GM21619 (cell line): ENCODE measurements around the gene SERPINF2.
"Not testable (repeated sequence)": the region's sequence is repeated elsewhere in the genome, so short reads cannot be mapped to it uniquely, and the experiment has no call there.

Experiments used
- ATAC-seq: cut with Tn5 transposase; IDR thresholded peaks from one replicate; pipeline ENCODE4 v1.9.1; 2021; ENCODE audit not compliant: unreplicated experiment

Gene SERPINF2

DNA sequence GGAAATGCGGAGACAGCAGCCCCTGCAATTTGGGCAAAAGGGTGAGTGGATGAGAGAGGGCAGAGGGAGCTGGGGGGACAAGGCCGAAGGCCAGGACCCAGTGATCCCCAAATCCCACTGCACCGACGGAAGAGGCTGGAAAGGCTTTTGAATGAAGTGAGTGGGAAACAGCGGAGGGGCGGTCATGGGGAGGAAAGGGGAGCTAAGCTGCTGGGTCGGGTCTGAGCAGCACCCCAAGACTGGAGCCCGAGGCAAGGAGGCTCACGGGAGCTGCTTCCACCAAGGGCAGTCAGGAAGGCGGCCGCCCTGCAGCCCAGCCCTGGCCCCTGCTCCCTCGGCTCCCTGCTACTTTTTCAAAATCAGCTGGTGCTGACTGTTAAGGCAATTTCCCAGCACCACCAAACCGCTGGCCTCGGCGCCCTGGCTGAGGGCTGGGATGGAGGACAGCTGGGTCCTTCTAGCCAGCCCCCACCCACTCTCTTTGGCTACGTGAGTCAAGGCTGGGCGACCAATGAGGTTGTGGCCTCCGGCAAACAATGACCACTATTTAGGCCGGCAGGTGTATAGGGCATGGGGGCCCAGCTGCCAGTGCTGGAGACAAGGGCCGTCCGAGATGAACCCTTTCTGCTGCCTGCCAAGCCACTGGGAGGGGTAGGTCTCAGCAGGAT, 19.7 kb downstream of the SERPINF2 start:
- ATAC-seq, result no peak

DNA sequence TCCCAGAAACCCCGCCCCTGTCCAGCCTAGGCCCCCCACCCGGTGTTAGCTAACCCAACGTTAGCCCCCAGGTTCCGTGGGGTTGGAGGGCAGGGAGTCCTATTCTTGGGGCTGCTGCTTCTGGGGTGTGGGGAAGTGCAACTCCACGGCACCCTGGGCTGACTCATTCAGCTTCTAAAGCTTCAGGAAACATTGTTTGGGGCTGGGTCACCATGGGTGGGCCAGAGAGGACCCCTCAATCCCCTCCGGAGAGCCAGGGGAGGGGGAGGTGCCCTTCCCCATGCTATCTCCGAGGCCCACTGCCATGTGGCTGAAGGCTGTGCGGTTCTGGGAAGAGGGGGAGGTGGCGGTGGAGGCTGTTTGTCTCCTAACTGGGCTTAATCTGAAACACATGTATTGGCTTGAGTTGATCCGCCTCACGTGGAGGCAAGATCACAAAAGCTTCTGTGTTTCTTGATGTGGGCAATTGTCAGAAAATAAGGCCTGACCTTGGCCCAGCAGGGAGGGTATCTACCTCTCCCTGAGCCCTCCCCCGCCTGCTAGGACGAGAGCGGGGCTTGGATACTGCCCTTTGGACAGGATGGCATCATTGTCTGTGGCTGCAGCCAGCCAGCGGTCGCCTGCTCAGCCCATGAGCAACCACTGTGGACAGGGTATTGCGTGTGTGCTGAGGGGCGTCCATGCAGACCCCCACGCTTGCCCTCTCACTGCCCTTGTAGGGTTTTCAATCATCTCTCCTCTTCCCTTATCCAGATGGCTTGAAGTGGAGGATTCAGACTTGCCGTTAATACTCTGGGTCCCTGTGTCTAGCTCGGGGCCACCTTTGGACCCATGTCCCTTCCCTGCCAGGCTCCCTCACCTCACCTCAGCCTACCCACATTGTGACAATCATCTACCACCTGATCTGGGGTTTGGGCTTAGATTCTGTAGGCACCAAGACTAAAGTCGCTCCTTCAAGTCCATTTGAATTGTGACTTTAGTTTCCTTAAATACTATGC, 20.5 kb downstream of the SERPINF2 start:
- no peak for ATAC-seq

DNA sequence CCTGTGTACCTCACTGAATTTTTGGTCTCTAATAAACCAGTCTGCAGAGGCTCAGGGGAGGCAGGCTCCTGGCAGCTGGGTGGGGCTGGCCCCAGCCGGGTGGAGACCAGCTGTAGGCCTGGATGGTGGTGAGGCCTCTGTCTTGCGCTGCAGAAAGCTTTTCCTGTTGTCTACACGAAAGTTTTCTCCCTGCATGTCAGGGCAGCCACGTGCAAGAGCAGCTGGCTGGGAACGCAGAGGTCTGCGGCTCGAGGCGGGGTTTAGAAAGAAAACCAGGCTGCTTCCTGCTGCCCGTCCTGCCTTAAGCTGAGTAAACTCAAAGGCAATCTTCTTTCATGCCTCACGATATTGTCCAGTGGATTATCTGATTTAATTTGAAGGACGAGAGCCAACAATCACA, 21.6 kb downstream of the SERPINF2 start:
- no peak for ATAC-seq

DNA sequence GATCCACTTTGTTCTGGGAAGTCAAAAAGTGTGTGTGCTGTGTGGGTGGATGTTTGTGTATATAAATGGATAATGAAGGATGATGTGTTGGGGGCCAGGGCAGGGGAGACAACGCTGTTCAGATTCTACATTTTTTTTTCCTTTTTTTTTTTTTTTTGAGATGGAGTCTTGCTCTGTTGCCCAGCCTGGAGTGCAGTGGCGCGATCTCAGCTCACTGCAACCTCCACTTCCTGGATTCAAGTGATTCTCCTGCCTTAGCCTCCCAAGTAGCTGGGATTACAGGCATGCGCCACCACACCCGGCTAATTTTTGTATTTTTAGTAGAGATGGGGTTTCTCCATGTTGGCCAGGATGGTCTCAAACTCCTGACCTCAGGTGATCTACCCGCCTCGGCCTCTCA, 22.0 kb downstream of the SERPINF2 start:
- not testable (repeated sequence) for ATAC-seq

DNA sequence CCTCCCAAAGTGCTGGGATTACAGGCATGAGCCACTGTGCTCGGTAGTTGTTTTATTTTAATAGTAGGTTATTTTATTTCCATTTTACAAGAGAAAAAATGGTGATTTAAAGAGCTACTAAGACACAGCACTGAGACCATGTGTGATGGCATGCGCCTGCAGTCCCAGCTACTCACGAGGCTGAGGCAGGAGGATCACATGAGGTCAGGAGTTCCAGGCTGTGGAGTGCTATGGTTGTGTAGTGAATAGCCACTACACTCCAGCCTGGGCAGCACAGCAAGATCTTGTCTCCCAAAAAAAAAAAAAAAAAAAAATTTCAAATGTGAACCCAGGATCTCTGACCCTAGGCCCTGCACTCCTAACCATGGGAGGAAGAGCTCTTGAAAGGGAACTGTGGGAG, 22.9 kb downstream of the SERPINF2 start:
- ATAC-seq, result no peak

DNA sequence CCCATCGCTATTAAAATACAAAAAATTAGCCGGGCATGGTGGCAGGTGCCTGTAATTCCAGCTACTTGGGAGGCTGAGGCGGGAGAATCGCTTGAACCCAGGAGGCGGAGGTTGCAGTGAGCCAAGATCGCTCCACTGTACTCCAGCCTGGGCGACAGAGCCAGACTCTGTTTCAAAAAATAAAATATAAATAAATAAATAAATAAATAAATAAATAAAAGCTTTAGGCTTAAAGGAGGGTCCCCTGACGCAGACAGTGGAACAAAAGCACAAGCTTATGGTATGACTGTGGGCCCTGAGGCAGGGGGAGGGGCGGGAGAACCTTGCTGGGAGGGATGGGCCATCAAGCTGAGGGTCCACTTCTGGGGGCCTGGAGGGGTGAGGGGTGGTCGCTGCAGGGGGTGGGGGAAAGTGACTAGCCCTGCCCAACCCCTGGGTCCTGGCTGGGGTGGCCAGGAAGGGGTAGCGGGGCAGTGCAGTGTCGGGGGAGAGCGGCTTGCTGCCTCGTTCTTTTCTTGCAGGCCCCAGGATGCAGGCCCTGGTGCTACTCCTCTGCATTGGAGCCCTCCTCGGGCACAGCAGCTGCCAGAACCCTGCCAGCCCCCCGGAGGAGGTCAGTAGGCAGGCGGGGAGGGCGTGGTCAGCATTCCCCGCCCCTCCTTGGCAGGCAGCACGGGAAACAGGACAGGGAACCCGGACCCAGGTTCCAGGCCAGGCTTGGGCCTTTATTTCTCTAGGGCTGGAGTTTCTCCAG, 23.9 kb downstream of the SERPINF2 start:
- no peak for ATAC-seq

DNA sequence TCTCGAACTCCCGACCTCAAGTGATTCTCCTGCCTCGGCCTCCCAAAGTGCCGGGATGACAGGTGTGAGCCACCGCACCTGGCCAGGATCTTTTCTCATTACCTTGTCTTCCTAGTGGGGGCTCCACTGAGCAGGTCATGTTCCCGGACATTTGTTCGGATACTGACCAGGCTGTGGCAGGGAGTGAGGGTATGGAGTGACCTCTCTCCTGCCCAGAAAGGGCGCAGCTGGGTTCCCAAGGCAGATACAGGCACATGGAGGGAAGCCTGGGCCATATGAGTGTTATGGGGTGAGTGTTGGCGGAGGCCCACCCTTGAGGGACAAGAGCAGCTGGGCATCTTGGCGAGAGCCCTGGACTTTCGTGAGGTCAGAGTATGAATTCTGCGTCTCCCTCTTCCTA, 24.7 kb downstream of the SERPINF2 start:
- no peak for ATAC-seq

DNA sequence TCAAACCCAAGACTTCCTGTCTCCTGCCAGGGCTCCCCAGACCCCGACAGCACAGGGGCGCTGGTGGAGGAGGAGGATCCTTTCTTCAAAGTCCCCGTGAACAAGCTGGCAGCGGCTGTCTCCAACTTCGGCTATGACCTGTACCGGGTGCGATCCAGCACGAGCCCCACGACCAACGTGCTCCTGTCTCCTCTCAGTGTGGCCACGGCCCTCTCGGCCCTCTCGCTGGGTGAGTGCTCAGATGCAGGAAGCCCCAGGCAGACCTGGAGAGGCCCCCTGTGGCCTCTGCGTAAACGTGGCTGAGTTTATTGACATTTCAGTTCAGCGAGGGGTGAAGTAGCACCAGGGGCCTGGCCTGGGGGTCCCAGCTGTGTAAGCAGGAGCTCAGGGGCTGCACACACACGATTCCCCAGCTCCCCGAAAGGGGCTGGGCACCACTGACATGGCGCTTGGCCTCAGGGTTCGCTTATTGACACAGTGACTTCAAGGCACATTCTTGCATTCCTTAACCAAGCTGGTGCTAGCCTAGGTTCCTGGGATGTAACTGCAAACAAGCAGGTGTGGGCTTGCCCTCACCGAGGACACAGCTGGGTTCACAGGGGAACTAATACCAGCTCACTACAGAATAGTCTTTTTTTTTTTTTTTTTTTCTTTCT, 27.3 kb downstream of the SERPINF2 start:
- ATAC-seq, result no peak

DNA sequence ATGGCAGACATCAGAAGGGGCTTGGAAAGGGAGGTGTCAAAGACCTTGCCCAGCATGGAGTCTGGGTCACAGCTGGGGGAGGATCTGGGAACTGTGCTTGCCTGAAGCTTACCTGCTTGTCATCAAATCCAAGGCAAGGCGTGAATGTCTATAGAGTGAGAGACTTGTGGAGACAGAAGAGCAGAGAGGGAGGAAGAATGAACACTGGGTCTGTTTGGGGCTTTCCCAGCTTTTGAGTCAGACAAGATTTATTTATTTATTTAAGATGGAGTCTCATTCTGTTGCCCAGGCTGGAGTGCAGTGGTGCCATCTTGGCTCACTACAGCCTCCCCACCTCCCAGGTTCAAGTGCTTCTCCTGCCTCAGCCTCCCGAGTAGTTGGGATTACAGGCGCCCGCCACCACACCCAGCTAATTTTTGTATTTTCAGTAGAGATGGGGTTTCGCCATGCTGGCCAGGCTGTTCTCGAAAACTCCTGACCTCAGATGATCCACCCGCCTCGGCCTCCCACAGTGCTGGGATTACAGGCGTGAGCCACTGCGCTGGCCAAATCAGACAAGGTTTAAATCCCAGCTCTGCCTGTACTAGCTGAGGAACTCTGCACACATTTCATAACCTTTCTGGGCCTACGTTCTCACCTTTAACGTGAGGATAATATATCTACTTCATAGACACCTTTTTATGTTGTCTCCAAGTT, 30.5 kb downstream of the SERPINF2 start:
- not testable (repeated sequence) for ATAC-seq

DNA sequence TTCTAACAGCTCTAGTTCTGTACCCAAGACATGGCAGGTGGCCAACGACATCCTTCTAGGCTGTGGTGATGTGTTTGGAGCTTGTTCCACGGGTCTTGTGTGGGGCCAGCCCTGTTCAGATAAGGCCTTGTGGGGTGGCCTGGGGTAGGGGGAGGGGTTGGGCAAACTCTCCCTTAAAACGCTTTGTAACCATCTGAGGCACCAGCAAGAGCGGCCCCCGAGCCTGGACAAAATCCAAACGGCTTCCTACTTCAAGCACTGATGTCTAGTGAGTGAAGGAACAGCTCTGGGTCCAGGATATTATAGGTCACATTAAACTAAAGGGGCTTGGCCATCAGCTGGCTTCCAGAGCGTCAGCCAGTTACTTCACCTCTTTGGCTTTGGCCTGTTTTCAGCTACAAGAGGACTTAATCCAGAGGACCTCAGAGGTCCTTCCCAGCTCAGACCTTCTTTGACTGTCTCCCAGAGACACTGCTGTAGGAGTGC, 31.1 kb downstream of the SERPINF2 start:
- no peak for ATAC-seq

DNA sequence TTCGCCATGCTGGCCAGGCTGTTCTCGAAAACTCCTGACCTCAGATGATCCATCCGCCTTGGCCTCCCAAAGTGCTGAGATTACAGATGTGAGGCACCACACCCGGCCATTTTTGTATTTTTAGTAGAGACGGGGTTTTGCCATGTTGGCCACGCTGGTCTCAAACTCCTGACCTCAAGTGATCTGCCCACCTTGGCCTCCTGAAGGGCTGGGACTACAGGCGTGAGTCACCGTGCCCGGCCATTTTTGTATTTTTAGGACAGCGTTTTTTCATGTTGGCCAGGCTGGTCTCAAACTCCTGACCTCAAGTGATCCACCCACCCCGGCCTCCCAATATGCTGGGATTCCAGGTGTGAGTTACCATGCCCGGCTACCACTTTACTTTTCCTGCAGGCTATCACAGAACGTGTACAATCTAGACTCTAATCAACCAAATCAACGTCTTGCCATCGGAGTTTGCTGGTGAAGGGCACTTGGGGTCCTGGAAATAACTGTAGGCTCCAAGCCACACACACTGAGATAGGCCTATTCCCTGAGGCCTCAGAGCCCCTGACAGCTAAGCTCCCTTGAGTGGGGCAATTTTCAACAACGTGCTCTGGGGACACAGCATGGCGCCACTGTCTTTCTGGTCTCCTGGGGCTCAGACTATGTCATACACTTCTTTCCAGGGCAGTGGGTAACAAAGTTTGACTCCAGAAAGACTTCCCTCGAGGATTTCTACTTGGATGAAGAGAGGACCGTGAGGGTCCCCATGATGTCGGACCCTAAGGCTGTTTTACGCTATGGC, 31.9 kb downstream of the SERPINF2 start:
- no peak for ATAC-seq

DNA sequence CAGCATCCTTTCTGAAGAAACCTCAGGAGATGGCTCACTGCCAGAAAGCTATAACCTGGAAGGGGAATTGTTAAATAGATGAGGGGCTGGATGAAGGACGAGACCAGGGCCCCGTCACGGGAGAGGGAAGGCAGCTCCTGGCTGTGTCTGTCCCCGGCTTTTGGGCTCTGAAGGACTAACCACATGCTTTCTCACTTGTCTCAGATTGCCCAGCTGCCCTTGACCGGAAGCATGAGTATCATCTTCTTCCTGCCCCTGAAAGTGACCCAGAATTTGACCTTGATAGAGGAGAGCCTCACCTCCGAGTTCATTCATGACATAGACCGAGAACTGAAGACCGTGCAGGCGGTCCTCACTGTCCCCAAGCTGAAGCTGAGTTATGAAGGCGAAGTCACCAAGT, 33.7 kb downstream of the SERPINF2 start:
- ATAC-seq, result no peak

DNA sequence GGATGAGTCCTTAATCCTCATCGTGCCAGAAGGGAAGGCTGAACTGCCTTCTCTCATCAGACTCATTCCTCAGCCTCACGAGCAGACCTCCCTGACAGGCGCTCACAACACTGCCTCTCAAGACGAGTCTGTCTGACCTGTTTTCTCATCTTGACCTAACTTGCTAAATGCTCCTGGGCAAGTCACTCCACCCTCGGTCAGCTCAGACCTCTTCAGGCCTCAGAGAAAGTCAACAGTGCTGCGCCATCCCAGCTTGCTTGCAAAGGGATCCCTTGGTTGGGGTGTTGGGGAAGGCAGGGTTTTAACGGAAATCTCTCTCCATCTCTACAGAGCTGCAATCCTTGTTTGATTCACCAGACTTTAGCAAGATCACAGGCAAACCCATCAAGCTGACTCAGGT, 34.2 kb downstream of the SERPINF2 start:
- ATAC-seq, result no peak

DNA sequence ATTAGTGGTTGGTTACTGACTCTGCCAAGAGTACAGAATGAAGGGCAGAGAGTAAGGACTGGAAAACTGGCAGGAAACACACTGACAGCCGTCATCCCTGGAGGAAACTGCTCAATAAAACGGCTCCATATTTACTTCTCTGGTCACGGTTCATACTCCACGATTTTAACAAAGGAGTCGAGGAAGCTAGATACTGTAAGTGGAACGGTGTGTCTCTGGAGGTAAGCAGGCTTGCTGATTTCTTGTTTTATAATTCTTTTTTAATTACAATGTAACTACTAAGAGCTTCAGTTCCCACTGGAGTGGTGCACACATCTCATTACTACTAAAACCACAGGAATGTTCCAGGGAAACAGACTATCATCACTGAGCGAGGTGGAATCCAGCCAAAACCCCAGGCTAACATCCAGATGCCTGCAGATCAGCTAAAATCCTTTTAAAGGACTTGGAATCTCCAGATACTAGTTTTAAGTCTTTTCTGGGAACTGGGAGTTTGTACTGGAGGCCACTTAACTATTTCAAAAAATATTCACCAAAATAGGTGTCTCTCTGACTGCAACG, 37.0 kb downstream of the SERPINF2 start:
- ATAC-seq, result no peak

DNA sequence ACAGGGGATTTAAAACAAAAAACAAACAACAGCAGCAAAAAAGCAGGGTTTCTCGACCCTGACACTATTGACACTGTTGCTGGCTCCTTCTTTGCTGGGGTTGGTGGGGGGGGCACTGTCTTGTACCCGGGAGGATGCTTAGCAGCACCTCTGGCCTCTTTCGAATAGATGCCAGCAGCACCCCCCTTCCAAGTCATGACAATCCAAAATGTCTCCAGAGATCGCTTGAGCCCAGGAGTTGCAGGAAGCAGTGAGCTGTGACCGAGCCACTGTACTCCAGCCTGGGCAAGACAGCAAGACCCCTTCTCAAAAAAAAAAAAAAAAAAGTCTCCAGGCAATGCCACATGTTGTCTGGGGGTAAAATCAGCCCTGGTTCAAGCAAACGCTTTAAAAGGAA, 39.5 kb downstream of the SERPINF2 start:
- no peak for ATAC-seq

DNA sequence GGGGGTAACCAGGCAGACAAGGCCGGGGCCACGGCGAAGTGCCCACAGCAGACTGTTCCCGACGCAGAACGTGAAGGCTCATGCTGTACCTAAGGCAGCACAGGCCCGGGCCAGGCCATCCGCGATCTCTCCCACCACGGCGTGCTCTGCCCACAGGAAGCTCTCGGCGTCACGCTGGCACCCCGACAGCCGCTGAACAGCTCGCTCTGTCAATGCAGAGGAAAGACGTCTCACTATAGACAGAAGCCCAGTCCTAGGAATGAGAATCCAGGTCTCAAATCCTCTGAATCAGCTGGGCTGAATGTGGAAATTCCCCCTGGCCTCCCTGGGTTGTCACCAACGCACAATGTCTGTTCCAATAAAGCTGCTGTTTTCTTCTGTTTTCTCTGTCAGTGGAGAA, 40.6 kb downstream of the SERPINF2 start:
- ATAC-seq, result no peak

DNA sequence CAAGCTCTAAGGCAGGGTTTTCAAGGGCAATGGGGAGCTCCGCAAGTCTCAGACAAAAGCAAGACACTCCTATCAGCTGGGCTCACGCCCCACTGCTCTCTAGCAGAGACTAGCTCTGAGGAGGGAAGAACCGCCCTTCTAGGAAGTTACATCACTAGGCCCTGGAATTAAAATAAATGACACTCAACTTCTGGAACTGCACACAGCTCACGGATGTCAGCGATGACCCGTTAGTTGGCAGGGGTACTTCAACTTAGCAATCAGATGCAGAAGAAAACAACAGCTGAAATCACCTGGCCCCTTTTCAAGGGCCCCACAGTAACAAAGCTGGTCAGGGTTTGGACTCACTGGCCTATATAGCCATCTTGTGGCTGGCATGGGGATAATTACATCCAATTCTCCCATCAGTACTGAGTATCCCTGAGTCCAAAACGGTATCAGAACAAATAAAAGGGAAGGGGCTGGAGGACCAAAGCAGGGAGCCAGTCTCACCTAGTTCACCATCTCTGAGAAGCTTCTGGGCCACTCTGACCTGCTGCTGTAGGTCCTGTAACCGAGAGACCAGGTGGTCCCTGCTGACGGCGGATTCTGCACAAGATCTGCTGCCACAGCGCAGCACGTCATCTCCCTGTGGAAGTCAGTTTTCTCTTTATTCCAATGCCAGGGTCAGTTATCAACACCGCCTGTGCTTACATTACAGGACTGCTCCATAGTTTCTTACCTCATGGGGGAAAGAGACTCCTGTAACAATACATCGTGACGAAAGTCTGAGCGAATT, 41.4 kb downstream of the SERPINF2 start:
- ATAC-seq, result no peak

DNA sequence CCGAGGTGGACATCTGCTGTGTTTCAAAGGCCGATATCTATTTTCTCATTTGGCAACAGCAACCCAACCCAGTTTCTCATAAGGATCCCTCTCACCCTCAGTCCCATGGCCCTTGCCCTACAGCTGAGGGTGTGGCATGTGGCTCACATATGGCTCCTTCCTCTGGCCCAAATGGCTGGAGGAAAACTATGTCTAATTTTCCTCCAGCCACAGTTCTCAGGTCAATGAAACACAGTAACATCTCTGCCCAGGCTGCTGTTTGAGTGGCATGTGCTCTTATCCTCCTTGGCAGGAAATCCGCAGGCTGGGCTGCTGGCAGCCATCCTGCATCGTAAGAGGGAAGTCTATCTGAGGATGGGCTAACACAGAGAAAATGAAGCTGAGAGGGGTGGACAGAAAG, 43.3 kb downstream of the SERPINF2 start:
- no peak for ATAC-seq
